MM.1S (cell line): ENCODE data around the gene OPRL1.

Source experiments
- CTCF ChIP-seq: fragments of 300-600 bp; sonication (generic); IDR thresholded peaks from 2 replicates; pipeline ENCODE4 v1.5.1; 2016; ENCODE audit warnings: antibody characterized with exemption, low read length, mixed read lengths
- EZH2 ChIP-seq: fragments of 300-600 bp; sonication (generic); optimal IDR thresholded peaks from 2 replicates; pipeline ENCODE3; 2017; ENCODE audit warnings: low read depth, mild to moderate bottlenecking, antibody characterized with exemption, low read length, mixed read lengths

GRCh38 chr20:64035933-64036345 is 43.9 kb upstream of the OPRL1 start, which contains the start of gene C20orf204:
- TF ChIP-seq CTCF: no peak
- no peak for TF ChIP-seq EZH2
